ENCODE data around the gene STIP1. TPM values are rescaled to one million over a fixed set of nuclear protein-coding genes. Genes with fewer than 3 reads are reported as not detected.

STIP1 gene
- total RNA-seq, 4 donors from 2014 or later: 53.5 to 100 (median 72.6) TPM

GRCh38 chr11:64176751-64177150 lies 9.2 kb upstream of the STIP1 start:
- TF ChIP-seq, protein P1, sequence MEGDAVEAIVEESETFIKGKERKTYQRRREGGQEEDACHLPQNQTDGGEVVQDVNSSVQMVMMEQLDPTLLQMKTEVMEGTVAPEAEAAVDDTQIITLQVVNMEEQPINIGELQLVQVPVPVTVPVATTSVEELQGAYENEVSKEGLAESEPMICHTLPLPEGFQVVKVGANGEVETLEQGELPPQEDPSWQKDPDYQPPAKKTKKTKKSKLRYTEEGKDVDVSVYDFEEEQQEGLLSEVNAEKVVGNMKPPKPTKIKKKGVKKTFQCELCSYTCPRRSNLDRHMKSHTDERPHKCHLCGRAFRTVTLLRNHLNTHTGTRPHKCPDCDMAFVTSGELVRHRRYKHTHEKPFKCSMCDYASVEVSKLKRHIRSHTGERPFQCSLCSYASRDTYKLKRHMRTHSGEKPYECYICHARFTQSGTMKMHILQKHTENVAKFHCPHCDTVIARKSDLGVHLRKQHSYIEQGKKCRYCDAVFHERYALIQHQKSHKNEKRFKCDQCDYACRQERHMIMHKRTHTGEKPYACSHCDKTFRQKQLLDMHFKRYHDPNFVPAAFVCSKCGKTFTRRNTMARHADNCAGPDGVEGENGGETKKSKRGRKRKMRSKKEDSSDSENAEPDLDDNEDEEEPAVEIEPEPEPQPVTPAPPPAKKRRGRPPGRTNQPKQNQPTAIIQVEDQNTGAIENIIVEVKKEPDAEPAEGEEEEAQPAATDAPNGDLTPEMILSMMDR (IDR thresholded peaks at IDR 0.05; ENCODE audit: low read depth): no peak

GRCh38 chr11:64178203-64178602 lies 7.8 kb upstream of the STIP1 start:
- TF ChIP-seq, protein P1 (IDR thresholded peaks at IDR 0.05; ENCODE audit: low read depth): no peak

- TF ChIP-seq, protein P1 (IDR thresholded peaks at IDR 0.05; ENCODE audit: low read depth): no peak
These were observed 6.9 kb upstream of the STIP1 start for GRCh38 chr11:64178951-64179639.

- TF ChIP-seq, protein P1 (IDR thresholded peaks at IDR 0.05; ENCODE audit: low read depth): no peak
These were observed 5.1 kb upstream of the STIP1 start for GRCh38 chr11:64180891-64181290.

GRCh38 chr11:64181506-64182411 lies 4.2 kb upstream of the STIP1 start:
- TF ChIP-seq, protein P1 (IDR thresholded peaks at IDR 0.05; ENCODE audit: low read depth): no peak

DNA sequence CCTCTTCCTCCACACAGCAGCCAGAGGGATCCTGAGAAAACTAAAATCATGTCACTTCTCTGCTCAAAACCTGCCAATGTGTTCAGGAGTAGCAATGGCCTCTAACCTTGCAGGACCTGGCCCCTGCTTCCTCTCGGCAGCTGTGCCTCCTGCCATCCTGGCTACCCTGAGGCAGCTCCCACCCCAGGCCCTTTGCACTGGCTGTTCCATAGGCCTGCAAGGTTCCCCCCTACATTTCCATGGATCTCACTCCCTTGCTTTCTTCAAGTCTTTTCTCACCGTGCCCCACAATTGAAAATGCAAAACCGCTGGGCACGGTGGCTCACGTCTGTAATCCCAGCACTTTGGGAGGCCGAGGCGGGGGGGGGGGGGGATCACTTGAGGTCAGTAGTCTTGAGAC lies 2.1 kb upstream of the STIP1 start:
- TF ChIP-seq, protein P1 (IDR thresholded peaks at IDR 0.05; ENCODE audit: low read depth): no peak

DNA sequence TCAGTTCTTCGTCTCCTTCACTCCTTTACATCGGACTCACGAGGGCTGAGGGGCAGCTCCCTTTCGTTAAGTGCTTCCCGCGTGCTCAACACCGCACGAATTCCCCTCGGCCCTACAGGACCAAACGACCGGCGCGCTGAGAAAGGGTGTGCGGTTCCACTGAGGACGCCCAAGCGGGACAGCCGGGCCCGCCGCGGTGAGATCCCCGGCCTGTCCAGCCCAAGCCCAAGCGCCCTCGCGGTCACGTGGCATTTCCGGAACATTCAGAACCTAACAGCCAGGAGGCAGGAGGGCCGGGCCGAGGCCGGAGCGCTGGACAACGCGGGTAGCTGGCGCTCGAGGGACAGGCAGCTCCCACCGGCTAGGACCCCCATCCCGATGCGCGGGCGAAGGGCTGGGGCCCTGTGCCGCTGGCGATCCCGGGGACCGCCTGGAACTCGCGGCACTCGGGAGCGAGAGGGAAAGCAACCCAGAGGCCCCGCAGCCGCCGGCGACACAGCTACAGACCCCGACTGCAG lies 737 bp upstream of the STIP1 start:
- TF ChIP-seq, protein P1 (IDR thresholded peaks at IDR 0.05; ENCODE audit: low read depth): no peak

All from subcutaneous adipose tissue (tissue), 4 donors.